Loucy (cell line): ENCODE results near the gene THSD7A.

Experiments used
- CTCF ChIP-seq: fragments of 200-600 bp; sonication (generic); conservative IDR thresholded peaks from 2 replicates; pipeline ENCODE4 v1.5.1; 2014; ENCODE audit warnings: mild to moderate bottlenecking, antibody characterized with exemption, low read length
- EZH2phosphoT487 ChIP-seq: fragments of 200-600 bp; IDR thresholded peaks from 2 replicates; pipeline ENCODE4 v1.6.1; 2018; ENCODE audit warnings: antibody characterized with exemption, mild to moderate bottlenecking, moderate library complexity, borderline replicate concordance

GRCh38 chr7:11760372-11760771 is 71.6 kb downstream of the THSD7A start:
- TF ChIP-seq EZH2phosphoT487 (no peak), CTCF (no peak)
